ENCODE results near the gene SPATA32. TPM values are rescaled to one million over a fixed set of nuclear protein-coding genes. Genes with fewer than 3 reads are reported as not detected.

Gene SPATA32
- total RNA-seq, 2 donors from 2014 or later, result 0.62 to 0.81 TPM

DNA sequence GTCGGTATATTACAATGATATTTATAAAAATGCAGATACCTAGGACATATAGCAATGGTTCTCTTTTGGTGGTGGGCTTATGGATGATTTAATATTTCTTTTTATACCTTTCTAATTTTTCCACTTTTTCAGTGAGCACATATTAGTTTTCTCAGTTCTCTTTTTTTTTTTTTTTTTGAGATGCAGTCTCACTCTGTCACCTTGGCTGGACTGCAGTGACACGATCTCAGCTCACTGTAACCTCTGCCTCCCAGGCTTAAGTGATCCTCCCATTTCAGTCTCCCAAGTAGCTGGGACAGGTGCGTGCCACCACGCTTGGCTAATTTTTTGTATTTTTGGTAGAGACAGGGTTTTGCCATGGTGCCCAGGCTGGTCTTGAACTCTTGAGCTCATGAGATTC lies 39.8 kb upstream of the SPATA32 start:
- no peak for DNase-seq (ENCODE audit: low spot score)
- no peak overlapping the region for H3K27ac Mint-ChIP-seq

GRCh38 chr17:45300060-45300751 lies 38.3 kb upstream of the SPATA32 start:
- Mint-ChIP-seq H3K4me1 (ENCODE audit: low read depth in 2 of 2) (peaks cover 66 to 68% of the 10 kb centered on the region in 2 donors), H3K4me3 (peak overlapping the region; percentile 1), H3K27me3 (no peaks in the 10 kb centered on the region), H3K9me3 (no peaks in the 10 kb centered on the region), H3K27ac (peak overlapping the region; percentile 52 to 69), H3K36me3 (peaks cover 11% of the 10 kb centered on the region)
- DNase-seq (ENCODE audit: low spot score), result no peak
- no peak for ATAC-seq

More for the DNA sequence above, 39.8 kb upstream of the SPATA32 start:
- H3K9me3 Mint-ChIP-seq, result no peaks in the 10 kb centered on the region
- peaks cover 11% of the 10 kb centered on the region for H3K36me3 Mint-ChIP-seq
- H3K4me1 Mint-ChIP-seq (ENCODE audit: low read depth in 2 of 2), result peaks cover 65 to 67% of the 10 kb centered on the region in 2 donors
- H3K27me3 Mint-ChIP-seq, result no peaks in the 10 kb centered on the region
- no peak for ATAC-seq
- H3K4me3 Mint-ChIP-seq, result no peak overlapping the region

- no peaks in the 10 kb centered on the region for H3K27me3 Mint-ChIP-seq
- no peaks in the 10 kb centered on the region for H3K9me3 Mint-ChIP-seq
- ATAC-seq (no peak), DNase-seq (ENCODE audit: low spot score) (no peak)
- H3K4me1 Mint-ChIP-seq (ENCODE audit: low read depth in 2 of 2), result peaks cover 66 to 67% of the 10 kb centered on the region in 2 donors
- H3K36me3 Mint-ChIP-seq, result peaks cover 8% of the 10 kb centered on the region
- H3K4me3 Mint-ChIP-seq, result no peak overlapping the region
- peak overlapping the region; percentile 86 to 97 for H3K27ac Mint-ChIP-seq
These were observed 37.5 kb upstream of the SPATA32 start for GRCh38 chr17:45299361-45299760.

- peaks cover 70% of the 10 kb centered on the region in 2 donors for H3K4me1 Mint-ChIP-seq (ENCODE audit: low read depth in 2 of 2)
- peak overlapping the region; percentile 86 to 97 for H3K27ac Mint-ChIP-seq
- peaks cover 5% of the 10 kb centered on the region for H3K36me3 Mint-ChIP-seq
- H3K27me3 Mint-ChIP-seq, result no peaks in the 10 kb centered on the region
- ATAC-seq (no peak), DNase-seq (ENCODE audit: low spot score) (no peak)
- H3K4me3 Mint-ChIP-seq, result peak overlapping the region; percentile 7
- H3K9me3 Mint-ChIP-seq, result no peaks in the 10 kb centered on the region
These were observed 36.8 kb upstream of the SPATA32 start for GRCh38 chr17:45298546-45299285.

GRCh38 chr17:45296833-45297124 lies 34.9 kb upstream of the SPATA32 start:
- Mint-ChIP-seq H3K36me3 (peaks cover 5% of the 10 kb centered on the region), H3K27me3 (no peaks in the 10 kb centered on the region), H3K9me3 (no peaks in the 10 kb centered on the region), H3K4me1 (ENCODE audit: low read depth in 2 of 2) (peaks cover 75 to 77% of the 10 kb centered on the region in 2 donors), H3K4me3 (peak overlapping the region; percentile 77), H3K27ac (peak overlapping the region; percentile 86 to 97)
- no peak for ATAC-seq
- DNase-seq (ENCODE audit: low spot score), result no peak

DNA sequence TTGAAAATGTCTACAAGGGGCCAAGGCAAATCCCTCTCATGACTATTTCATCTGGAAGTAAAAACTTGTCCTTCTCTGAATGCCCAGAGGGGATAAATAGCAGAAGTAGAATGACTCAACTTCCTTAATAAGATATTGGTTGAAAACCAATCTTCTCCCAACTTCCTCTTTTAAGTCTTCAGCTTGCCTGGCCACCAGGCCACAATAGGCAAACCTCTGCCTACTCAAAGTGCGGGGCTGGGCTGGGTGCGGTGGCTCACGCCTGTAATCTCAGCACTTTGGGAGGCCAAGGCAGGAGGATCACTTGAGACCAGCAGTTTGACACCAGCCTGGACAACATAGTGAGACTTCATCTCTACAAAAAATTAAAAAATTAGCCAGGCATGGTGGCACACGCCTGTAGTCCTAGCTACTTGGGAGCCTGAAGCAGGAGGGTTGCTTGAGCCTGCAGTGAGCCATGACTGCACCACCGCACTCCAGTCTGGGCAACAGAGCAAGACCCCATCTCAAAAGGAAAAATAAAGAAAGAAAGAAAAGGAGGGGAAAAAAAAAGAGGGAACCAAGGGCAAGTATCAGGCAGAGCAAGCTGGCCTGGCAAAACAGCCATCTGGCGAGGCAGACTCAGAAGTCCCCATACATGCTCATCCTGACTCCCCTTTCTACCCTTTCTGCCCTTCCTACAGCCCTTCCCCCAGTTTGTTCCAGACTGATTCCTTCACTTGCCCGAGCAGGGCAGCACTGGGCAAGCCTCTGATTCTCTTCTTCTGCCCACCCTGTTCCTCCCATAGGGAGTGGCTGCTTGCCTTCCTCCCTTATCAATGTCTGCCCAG lies 34.3 kb upstream of the SPATA32 start:
- ATAC-seq (peak in 1 of 2 donors; percentile 54), DNase-seq (ENCODE audit: low spot score) (no peak)
- Mint-ChIP-seq H3K27me3 (no peaks in the 10 kb centered on the region), H3K36me3 (peaks cover 6% of the 10 kb centered on the region), H3K27ac (peak overlapping the region; percentile 86 to 97), H3K4me3 (peak overlapping the region; percentile 77), H3K9me3 (no peaks in the 10 kb centered on the region), H3K4me1 (ENCODE audit: low read depth in 2 of 2) (peaks cover 80 to 81% of the 10 kb centered on the region in 2 donors)

- H3K27me3 Mint-ChIP-seq, result no peaks in the 10 kb centered on the region
- peaks cover 11% of the 10 kb centered on the region for H3K36me3 Mint-ChIP-seq
- H3K27ac Mint-ChIP-seq, result peak overlapping the region; percentile 68 to 97
- peaks cover 78 to 81% of the 10 kb centered on the region in 2 donors for H3K4me1 Mint-ChIP-seq (ENCODE audit: low read depth in 2 of 2)
- no peaks in the 10 kb centered on the region for H3K9me3 Mint-ChIP-seq
- no peak overlapping the region for H3K4me3 Mint-ChIP-seq
- DNase-seq (ENCODE audit: low spot score), result no peak
- no peak for ATAC-seq
These were observed 32.6 kb upstream of the SPATA32 start for GRCh38 chr17:45294506-45294905.

GRCh38 chr17:45293413-45294211 lies 31.7 kb upstream of the SPATA32 start:
- Mint-ChIP-seq H3K36me3 (peaks cover 10% of the 10 kb centered on the region), H3K4me3 (peak overlapping the region; percentile 62)

DNA sequence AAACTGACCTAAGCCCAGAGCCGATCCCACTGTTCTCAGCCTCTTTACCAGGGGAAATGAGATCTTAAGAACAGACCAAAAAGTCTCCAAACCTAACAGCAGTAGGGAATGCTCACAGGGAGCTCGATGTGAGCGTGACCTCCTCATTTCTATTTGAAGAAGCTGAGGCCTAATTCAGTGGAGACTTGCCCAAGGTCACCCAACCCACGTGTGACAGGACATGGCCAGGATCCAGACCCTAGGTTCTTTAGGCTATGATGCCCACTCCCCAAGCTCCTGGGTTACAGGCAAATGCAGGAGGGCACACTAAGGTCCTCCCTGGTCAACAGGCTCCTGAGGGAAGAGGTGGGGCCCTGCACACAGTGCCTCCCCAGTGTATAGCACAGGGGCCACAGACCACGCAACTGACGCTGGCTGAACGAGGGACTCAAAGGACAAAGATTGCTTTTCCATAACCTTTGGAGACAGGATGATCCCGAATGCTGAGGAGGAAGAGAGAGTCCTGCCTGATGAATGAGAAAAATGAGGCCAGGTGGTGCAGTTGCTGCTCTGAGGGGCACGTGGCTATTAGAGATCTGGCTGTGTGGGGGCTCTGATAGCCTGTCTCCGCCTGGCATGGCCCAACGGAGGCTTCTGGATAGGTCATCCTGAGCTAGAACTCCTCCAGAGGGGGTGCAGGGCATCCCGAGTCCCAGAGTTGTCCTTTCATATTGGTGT lies 31.0 kb upstream of the SPATA32 start:
- H3K4me3 Mint-ChIP-seq, result peak overlapping the region; percentile 62
- H3K36me3 Mint-ChIP-seq, result peaks cover 6% of the 10 kb centered on the region
- peaks cover 65 to 66% of the 10 kb centered on the region in 2 donors for H3K4me1 Mint-ChIP-seq (ENCODE audit: low read depth in 2 of 2)
- DNase-seq (ENCODE audit: low spot score) (no peak), ATAC-seq (no peak)
- H3K27ac Mint-ChIP-seq, result peak overlapping the region; percentile 68 to 97
- H3K9me3 Mint-ChIP-seq, result no peaks in the 10 kb centered on the region
- H3K27me3 Mint-ChIP-seq, result no peaks in the 10 kb centered on the region

More at GRCh38 chr17:45293413-45294211, 31.7 kb upstream of the SPATA32 start:
- Mint-ChIP-seq H3K9me3 (no peaks in the 10 kb centered on the region), H3K4me1 (ENCODE audit: low read depth in 2 of 2) (peaks cover 72 to 73% of the 10 kb centered on the region in 2 donors), H3K27me3 (no peaks in the 10 kb centered on the region), H3K27ac (peak overlapping the region; percentile 68 to 97)
- ATAC-seq (peak; percentile 71 to 88), DNase-seq (ENCODE audit: low spot score) (no peak)

DNA sequence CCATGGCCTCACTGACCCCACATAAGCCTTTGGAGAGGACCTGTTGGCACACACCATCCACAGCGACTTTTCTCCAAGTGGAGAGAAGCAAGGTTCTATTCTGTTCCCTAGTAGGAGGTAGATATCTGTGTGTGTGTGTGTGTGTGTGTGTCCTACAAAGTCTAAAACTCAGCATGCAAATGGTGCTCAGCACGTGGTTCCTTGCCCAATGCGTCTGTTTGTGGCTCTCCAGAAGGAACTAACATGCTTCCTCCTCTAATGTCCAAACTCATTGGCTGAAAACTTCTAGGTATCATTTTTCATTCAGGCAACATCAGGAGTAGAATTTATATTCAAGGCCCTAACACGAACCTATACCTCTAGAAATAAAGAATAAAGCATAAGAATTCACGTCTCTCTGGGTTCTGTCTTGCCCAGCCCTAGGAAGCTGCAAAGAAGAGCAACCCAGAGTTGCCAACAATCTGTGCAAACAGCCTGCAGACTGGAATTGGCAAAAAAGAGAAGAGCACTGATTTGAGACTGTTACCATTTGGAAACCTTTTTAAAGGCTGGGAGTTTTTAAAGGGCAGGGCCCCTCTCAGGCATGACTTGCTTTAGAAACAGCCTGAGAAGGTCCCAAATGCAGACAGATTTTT lies 29.4 kb upstream of the SPATA32 start:
- DNase-seq (ENCODE audit: low spot score), result no peak
- H3K4me1 Mint-ChIP-seq (ENCODE audit: low read depth in 2 of 2), result peaks cover 50 to 54% of the 10 kb centered on the region in 2 donors
- no peaks in the 10 kb centered on the region for H3K9me3 Mint-ChIP-seq
- H3K27me3 Mint-ChIP-seq, result no peaks in the 10 kb centered on the region
- no peak for ATAC-seq
- H3K4me3 Mint-ChIP-seq, result no peak overlapping the region
- peaks cover 10% of the 10 kb centered on the region for H3K36me3 Mint-ChIP-seq
- H3K27ac Mint-ChIP-seq, result peak overlapping the region; percentile 64 to 82

GRCh38 chr17:45290269-45290765 lies 28.4 kb upstream of the SPATA32 start:
- ATAC-seq (no peak), DNase-seq (ENCODE audit: low spot score) (no peak)
- H3K27ac Mint-ChIP-seq, result peak overlapping the region; percentile 64 to 82
- H3K4me3 Mint-ChIP-seq, result no peak overlapping the region
- H3K27me3 Mint-ChIP-seq, result no peaks in the 10 kb centered on the region
- H3K4me1 Mint-ChIP-seq (ENCODE audit: low read depth in 2 of 2), result peaks cover 40 to 47% of the 10 kb centered on the region in 2 donors
- H3K36me3 Mint-ChIP-seq, result peaks cover 10% of the 10 kb centered on the region
- no peaks in the 10 kb centered on the region for H3K9me3 Mint-ChIP-seq
